Liver (tissue), 9 donors: Measurements from ENCODE around the gene USP21. TPM values are rescaled to one million over a fixed set of nuclear protein-coding genes. Genes with fewer than 3 reads are reported as not detected.

ENCODE experiments used
- DNase-seq: peaks from one replicate; pipeline ENCODE4 v3.0.0-alpha.2; 2017; ENCODE audit warnings: low spot score
- H3K27ac ChIP-seq, 2 donors: one replicate each; pipeline ENCODE4 v1.7.0; 2013; ENCODE audit warnings: inconsistent platforms in 2 of 2, low read length in 2 of 2, control low read depth in 1 of 2, low read depth in 1 of 2, mild to moderate bottlenecking in 1 of 2
- H3K27me3 ChIP-seq, 4 donors: one replicate each; pipeline versions ENCODE4 v1.6.1 to v1.7.0; 2013; ENCODE audit warnings: low read length in 3 of 4, inconsistent platforms in 1 of 4, mild to moderate bottlenecking in 1 of 4, moderate library complexity in 1 of 4; ENCODE audit not compliant: control insufficient read depth in 4 of 4, insufficient read depth in 4 of 4
- H3K36me3 ChIP-seq, 4 donors: one replicate each; pipeline versions ENCODE4 v1.6.1 to v1.7.0; 2013; ENCODE audit warnings: low read length in 3 of 4, mild to moderate bottlenecking in 3 of 4, low read depth in 1 of 4, moderate library complexity in 1 of 4; ENCODE audit not compliant: control insufficient read depth in 4 of 4, insufficient read depth in 3 of 4
- H3K4me1 ChIP-seq, 4 donors: one replicate each; pipeline versions ENCODE4 v1.6.1 to v1.7.0; 2013; ENCODE audit warnings: low read length in 3 of 4, mild to moderate bottlenecking in 3 of 4, moderate library complexity in 1 of 4; ENCODE audit not compliant: control insufficient read depth in 4 of 4, insufficient read depth in 4 of 4
- H3K4me3 ChIP-seq, 3 donors: one replicate each; pipeline versions ENCODE4 v1.6.1 to v1.7.0; 2013; ENCODE audit warnings: low read length in 3 of 3, control low read depth in 1 of 3, low read depth in 1 of 3, mild to moderate bottlenecking in 1 of 3
- H3K9ac ChIP-seq, 2 donors: one replicate each; pipeline ENCODE4 v1.7.0; 2013; ENCODE audit warnings: low read length in 2 of 2, mild to moderate bottlenecking in 2 of 2, moderate library complexity in 2 of 2, control low read depth in 1 of 2, low read depth in 1 of 2
- H3K9me3 ChIP-seq, 4 donors: one replicate each; pipeline versions ENCODE4 v1.6.1 to v1.7.0; 2013; ENCODE audit warnings: low read length in 3 of 4; ENCODE audit not compliant: control insufficient read depth in 4 of 4
- ATF3 ChIP-seq: IDR thresholded peaks from 2 replicates; pipeline ENCODE4 v1.6.1; 2016; ENCODE audit warnings: antibody characterized with exemption
- EGR1 ChIP-seq, 2 donors: IDR thresholded peaks; 2 replicates each; pipeline ENCODE4 v1.6.1; 2016 to 2018; ENCODE audit warnings: antibody characterized with exemption in 2 of 2, low read depth in 2 of 2
- FOXA2 ChIP-seq: IDR thresholded peaks from 2 replicates; pipeline ENCODE4 v1.6.1; 2016; ENCODE audit warnings: antibody characterized with exemption
- GABPA ChIP-seq, 2 donors: IDR thresholded peaks in 1 of 2; conservative IDR thresholded peaks in 1 of 2; 2 replicates each; pipeline ENCODE4 v1.6.1; 2016; ENCODE audit warnings: antibody characterized with exemption in 2 of 2, mild to moderate bottlenecking in 1 of 2, moderate library complexity in 1 of 2
- HNF4A ChIP-seq, 2 donors: conservative IDR thresholded peaks; 2 replicates each; pipeline ENCODE4 v1.6.1; 2016; ENCODE audit warnings: antibody characterized with exemption in 2 of 2, mild to moderate bottlenecking in 2 of 2
- HNF4G ChIP-seq: IDR thresholded peaks from 2 replicates; pipeline ENCODE4 v1.6.1; 2016; ENCODE audit warnings: antibody characterized with exemption
- MAX ChIP-seq: IDR thresholded peaks from 2 replicates; pipeline ENCODE4 v1.6.1; 2016; ENCODE audit warnings: antibody characterized with exemption
- NR2F2 ChIP-seq: IDR thresholded peaks from 2 replicates; pipeline ENCODE4 v1.6.1; 2016; ENCODE audit warnings: antibody characterized with exemption
- RAD21 ChIP-seq, 2 donors: IDR thresholded peaks; 2 replicates each; pipeline ENCODE4 v1.6.1; 2016; ENCODE audit warnings: antibody characterized with exemption in 2 of 2, mild to moderate bottlenecking in 2 of 2
- REST ChIP-seq: IDR thresholded peaks from 2 replicates; pipeline ENCODE4 v1.6.1; 2016; ENCODE audit warnings: antibody characterized with exemption, mild to moderate bottlenecking
- RXRA ChIP-seq, 2 donors: IDR thresholded peaks; 2 replicates each; pipeline ENCODE4 v1.6.1; 2017 to 2018; ENCODE audit warnings: antibody characterized with exemption in 2 of 2, mild to moderate bottlenecking in 1 of 2
- SP1 ChIP-seq: IDR thresholded peaks from 2 replicates; pipeline ENCODE4 v1.6.1; 2018; ENCODE audit warnings: antibody characterized with exemption, mild to moderate bottlenecking
- TAF1 ChIP-seq: conservative IDR thresholded peaks from 2 replicates; pipeline ENCODE4 v1.6.1; 2016; ENCODE audit warnings: antibody characterized with exemption, mild to moderate bottlenecking
- ZBTB33 ChIP-seq: IDR thresholded peaks from 2 replicates; pipeline ENCODE4 v1.6.1; 2016; ENCODE audit warnings: antibody characterized with exemption
- WGBS: extraction: QIAGEN DNeasy Blood & Tissue Kit; methylation state at CpG from one replicate; pipeline ENCODE4 v1.1.7; 2013; 5-methylcytosine and 5-hydroxymethylcytosine counted together
- polyA plus RNA-seq, 2 donors: library from polyadenylated mRNA; stranded (reverse) in 1 of 2; unstranded in 1 of 2; fragments of 200-250 nt in 1 of 2; fragments of >200 nt in 1 of 2; fragmentation: Nextera tagmentation in 1 of 2; extraction: Ambion mirVana in 1 of 2; gene quantifications; one replicate each; pipeline versions ENCODE4 v1.2.1 to v1.2.3, GENCODE V29; 2013 to 2015
- total RNA-seq, 2 donors: library from RNA; depleted of rRNA; stranded (reverse); fragments of >200 nt; gene quantifications; one replicate each; pipeline ENCODE4 v1.2.3, GENCODE V29; 2014
- donor health status: healthy.
- donor health status: healthy.
- donor health status: healthy.
- donor health status: healthy.
- donor health status: healthy.

USP21 gene
- total and polyA plus RNA-seq, 4 donors, result 4.1 to 9.0 (median 6.5) TPM

GRCh38 chr1:161113915-161114314 is 45.4 kb upstream of the USP21 start:
- Histone ChIP-seq H3K27me3 (no peaks in the 10 kb centered on the region), H3K27ac (no peak overlapping the region), H3K4me3 (no peak overlapping the region), H3K9me3 (no peaks in the 10 kb centered on the region), H3K36me3 (peaks cover 0 to 2% (median 0%) of the 10 kb centered on the region in 4 donors), H3K9ac (no peak overlapping the region), H3K4me1 (peaks cover 12 to 35% (median 27%) of the 10 kb centered on the region in 4 donors)
- DNase-seq, result no peak
- TF ChIP-seq REST (no peak), RAD21 (IDR thresholded peaks at IDR 0.05) (no peak), RXRA (IDR thresholded peaks at IDR 0.05) (no peak), ZBTB33 (no peak), MAX (no peak), TAF1 (no peak), ATF3 (no peak), GABPA (IDR thresholded peaks at IDR 0.05 in 1 of 2, conservative IDR thresholded peaks at IDR 0.05 in 1 of 2) (no peak), NR2F2 (no peak), HNF4G (no peak), HNF4A (conservative IDR thresholded peaks at IDR 0.05) (no peak), EGR1 (IDR thresholded peaks at IDR 0.05; ENCODE audit: low read depth in 2 of 2) (no peak)
- 86% methylated on average over 1 of the region's 1 CpG for WGBS

- 85% methylated on average over 2 of the region's 2 CpGs for WGBS
- Histone ChIP-seq H3K9ac (no peak overlapping the region), H3K36me3 (no peaks in the 10 kb centered on the region), H3K9me3 (no peaks in the 10 kb centered on the region), H3K4me1 (peaks cover 12 to 41% (median 33%) of the 10 kb centered on the region in 4 donors), H3K4me3 (no peak overlapping the region), H3K27ac (no peak overlapping the region), H3K27me3 (no peaks in the 10 kb centered on the region)
- DNase-seq, result no peak
- TF ChIP-seq HNF4A (conservative IDR thresholded peaks at IDR 0.05), result no peak
- no peak for TF ChIP-seq RAD21 (IDR thresholded peaks at IDR 0.05)
- TF ChIP-seq FOXA2, result no peak
- TF ChIP-seq REST, result no peak
- TF ChIP-seq NR2F2, result no peak
- TF ChIP-seq ATF3, result no peak
- no peak for TF ChIP-seq MAX
- TF ChIP-seq SP1, result no peak
- TF ChIP-seq TAF1, result no peak
- no peak for TF ChIP-seq RXRA (IDR thresholded peaks at IDR 0.05)
Observed at GRCh38 chr1:161114556-161114955, 44.7 kb upstream of the USP21 start.
